ENCODE results near the gene ZNF683.

- TF ChIP-seq CTCF (IDR thresholded peaks at IDR 0.05; ENCODE audit: insufficient read depth, low read length, poor library complexity, severe bottlenecking) = no peak
- TF ChIP-seq EZH2phosphoT487 (conservative IDR thresholded peaks at IDR 0.05; ENCODE audit: low read length) = no peak
These were observed 44.0 kb downstream of the ZNF683 start for GRCh38 chr1:26328597-26328996.
